ENCODE results near the gene SEPTIN11. TPM values are rescaled to one million over a fixed set of nuclear protein-coding genes. Genes with fewer than 3 reads are reported as not detected.

SEPTIN11 gene
- total RNA-seq, 1 experiment from 2014 or later, result 158 TPM

DNA sequence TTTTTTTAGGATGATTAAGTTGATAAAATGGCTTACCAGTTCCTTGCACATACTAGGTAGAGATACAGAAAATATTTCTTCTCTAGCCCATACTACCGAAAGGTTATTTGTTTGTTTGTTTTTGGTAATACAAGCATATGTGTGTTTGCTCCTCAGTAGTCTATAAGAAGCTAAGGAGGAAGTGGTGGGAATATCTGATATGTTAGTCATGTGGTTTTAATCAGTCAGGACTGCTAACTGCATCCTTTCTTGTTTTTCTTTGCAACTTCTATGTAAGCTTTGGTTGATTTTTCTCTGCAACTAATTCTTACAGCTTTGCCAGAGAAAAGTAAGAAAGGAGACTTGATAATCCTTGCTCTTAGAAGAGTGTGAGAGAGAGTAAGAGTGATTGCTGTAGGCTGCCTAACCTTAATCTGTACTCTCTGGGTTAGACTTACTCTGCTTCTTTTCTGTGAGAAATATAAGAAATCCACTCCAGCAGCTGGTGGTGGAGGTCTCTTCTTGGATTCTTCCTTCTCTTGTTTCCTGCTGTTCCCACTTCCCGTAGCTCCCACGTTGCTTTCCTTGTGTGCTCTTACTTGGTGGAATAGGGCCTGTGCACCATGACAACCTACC is 28.3 kb downstream of the SEPTIN11 start:
- DNase-seq (ENCODE audit: low read depth), result peak; percentile 89

DNA sequence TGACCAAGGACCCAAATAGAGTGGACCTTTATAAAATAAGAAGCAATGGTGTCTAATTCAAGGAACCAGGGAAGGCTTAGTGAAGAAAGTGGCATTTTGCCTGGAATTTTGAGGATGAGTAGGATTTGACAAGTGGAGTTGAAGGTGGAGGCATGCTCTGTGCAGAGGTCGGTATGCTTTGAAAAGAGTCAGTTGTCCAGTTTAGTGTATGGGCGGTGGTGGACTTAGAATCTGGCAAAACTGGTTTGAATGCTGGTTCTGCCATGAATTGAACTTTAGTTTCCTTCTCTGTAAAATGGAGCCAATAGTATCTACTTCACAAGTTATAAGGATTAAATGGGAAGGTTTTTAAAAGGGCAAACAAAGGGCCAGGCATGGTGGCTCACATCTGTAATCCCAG is 29.7 kb downstream of the SEPTIN11 start:
- no peak for DNase-seq (ENCODE audit: low read depth)

DNA sequence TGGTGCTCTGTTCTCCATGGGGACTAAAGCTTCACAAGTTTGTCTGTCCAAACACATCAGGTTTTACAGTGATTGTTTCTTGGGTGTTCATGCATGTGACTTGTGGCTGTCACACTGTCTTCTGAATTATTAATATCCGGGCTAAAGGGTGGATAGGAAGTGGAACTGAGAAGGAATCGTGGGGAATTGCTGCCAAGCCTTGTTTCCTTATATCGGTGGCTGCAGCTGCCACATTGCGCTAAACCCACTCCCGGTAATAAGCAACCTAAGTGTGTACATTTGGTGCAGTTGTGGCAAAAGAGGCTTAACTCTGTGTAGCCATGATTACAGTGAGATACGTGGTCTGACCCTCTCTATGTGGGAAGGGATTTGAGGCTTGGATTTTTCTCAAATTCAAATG is 30.7 kb downstream of the SEPTIN11 start:
- DNase-seq (ENCODE audit: low read depth), result no peak

DNA sequence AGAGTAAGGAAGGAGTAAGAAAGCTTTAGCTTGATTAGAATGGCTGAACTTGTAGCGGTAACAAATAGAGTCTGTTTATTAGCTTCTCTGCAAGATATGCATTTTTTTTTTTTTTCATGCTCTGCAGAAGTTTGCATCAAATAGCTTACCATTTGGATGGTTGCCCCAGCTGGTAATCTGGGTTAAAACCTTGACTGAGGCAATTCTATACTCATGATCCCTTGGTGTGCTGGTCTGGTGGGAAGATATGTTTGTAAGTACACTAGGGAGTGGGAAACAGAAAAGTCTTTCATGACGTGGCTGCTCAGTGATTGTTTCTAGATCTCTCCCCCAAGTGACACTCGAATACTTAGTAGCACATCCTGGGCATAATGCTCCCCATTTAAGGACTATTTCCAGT is 32.1 kb downstream of the SEPTIN11 start:
- no peak for DNase-seq (ENCODE audit: low read depth)

DNA sequence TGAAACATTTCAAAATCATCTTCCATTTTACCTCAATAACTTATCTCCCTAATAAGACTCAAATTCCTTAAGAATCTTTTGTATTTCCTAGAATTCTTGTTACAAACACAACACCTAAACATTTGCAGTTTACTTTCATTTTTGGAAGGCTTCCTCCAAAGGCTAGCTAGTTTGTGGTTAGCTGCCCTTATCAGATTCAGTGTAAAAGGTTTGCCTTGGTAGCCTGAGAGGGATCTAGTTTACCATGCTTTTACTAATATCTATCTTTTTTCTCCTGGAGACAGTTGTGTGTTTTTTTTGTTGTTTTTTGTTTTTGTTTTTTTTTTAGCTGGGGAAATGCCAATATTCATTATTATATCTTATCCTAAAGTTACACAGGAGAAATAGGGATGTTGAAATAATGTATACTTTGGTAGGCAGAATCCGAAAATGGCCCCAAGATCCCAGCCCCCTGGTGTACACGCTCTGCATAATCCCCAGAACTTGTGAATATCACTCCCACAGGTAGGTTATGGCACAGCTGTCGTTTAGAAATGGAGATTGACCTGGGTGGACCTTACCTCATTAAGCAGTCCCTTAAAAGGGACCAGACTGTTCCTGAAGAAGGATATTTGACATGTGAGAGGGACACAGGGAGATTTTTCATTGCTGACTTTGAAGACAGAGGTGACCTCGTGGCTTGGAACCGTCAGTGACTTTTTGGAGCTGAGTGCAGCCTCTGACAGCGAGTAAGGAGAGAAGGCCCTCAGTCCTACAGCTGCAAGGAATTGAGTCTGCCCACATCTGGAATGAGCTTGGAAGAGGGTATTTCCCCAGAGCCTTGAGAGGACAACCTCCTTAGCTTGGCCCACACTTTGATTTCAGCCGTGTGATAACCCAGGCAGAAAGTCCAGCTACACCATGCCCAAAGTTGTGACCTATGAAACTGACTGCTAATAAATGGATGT is 33.4 kb downstream of the SEPTIN11 start:
- DNase-seq (ENCODE audit: low read depth), result no peak

DNA sequence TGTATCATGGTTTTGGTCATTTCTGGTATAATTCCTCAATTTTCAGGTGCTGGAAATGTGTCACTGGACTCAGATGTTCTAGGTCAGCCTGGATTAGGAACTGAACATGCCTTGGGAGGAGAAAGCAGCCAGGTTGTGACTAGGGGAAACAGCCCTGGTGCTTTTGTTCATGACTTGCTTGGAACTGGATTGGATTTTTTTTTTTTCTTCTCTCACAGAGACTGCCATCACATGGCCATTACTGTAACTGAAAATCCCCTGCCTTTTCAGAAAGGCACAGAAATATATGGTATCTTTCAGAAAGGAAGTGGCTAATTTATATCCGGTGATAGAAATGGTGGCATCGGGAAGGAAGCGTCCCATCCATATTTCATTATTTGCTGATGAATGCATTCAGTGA is 34.6 kb downstream of the SEPTIN11 start:
- DNase-seq (ENCODE audit: low read depth), result peak; percentile 66

DNA sequence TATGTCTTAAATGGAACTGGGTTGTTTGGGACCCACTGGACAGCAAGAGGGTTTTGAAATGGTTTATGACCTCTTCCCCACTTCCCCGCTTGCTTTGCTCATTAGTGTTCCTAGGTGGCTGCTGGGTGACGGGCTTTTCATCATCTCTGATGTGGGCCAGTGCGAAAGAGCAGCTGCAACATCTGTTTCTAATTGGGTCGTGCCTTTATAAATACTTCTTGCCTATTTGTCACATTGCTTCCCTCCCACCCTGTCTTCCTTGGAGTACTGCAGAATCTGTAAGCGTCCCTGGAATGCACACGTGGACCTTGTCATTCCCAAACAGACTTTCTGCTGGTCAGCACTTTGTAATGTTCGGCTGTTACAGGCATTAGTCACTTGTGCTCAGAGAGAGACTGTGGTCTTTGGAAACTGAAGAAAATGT is 35.2 kb downstream of the SEPTIN11 start:
- DNase-seq (ENCODE audit: low read depth), result peak; percentile 92

DNA sequence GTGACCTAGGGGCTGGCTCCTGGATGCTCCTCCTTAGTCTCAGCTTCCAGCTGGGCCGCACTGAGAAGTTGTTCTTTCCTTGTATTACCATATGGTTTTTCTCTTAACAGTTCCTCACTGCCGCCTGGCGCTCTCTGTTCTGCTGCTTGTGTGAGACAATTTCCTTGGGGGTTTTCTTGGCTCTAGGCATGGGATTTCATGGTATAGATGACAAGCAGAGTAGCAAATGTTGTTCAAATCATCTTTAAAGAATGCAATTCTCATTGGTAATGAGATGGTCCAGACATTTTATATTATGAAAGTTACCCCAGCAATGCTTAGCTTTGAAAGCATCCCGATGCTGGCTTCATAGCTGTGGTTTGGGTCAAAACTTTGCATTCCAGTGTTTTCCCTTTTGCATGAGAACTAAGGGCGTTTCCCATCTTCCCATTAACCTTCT is 37.6 kb downstream of the SEPTIN11 start:
- DNase-seq (ENCODE audit: low read depth), result peak; percentile 64

DNA sequence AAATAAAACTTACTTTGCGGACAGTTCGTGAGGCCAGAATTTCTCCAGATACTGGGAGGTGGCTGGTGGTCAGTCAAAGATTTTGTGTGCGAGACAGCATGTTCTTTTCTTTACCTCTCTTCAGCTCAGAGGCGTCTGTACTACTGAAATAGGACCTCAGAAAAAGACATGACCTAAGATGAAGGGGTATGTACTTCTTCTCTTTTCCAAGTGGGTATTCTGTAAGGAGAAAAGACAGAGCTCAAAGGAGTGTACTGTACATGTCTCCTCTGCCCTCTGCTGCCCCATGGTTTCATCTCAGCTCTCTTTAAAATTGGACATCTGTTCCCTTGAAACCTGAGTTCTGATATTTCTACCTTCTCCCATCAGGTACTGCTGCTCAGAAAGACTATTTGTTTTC is 38.1 kb downstream of the SEPTIN11 start:
- DNase-seq (ENCODE audit: low read depth), result no peak

DNA sequence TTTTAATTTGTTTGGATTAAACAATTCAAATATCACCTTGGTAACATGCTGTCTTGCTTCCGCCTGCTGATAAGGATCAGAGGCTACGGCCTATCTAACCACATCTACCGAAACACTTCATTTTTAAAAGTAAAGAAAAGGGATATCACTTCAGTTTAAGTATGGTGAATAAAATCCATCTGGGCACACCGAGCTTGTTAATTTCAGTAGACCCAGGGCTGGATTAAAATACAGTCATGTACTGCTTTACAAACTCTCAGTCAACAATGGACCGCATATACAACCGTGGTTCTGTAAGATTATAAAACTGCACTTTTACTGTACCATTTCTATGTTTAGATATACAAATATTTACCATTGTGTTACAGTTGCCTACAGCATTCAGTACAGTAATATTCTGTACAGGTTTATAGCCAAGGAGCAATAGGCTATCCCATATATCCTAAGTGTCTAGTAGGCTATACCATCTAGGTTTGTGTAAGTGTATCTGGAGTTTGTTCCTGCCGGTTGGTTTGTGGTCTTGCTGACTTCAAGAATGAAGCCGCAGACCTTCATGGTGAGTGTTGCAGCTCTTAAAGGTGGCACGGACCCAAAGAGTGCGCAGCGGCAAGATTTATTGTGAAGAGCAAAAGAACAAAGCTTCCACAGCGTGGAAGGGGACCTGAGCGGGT is 40.0 kb downstream of the SEPTIN11 start:
- DNase-seq (ENCODE audit: low read depth), result no peak

DNA sequence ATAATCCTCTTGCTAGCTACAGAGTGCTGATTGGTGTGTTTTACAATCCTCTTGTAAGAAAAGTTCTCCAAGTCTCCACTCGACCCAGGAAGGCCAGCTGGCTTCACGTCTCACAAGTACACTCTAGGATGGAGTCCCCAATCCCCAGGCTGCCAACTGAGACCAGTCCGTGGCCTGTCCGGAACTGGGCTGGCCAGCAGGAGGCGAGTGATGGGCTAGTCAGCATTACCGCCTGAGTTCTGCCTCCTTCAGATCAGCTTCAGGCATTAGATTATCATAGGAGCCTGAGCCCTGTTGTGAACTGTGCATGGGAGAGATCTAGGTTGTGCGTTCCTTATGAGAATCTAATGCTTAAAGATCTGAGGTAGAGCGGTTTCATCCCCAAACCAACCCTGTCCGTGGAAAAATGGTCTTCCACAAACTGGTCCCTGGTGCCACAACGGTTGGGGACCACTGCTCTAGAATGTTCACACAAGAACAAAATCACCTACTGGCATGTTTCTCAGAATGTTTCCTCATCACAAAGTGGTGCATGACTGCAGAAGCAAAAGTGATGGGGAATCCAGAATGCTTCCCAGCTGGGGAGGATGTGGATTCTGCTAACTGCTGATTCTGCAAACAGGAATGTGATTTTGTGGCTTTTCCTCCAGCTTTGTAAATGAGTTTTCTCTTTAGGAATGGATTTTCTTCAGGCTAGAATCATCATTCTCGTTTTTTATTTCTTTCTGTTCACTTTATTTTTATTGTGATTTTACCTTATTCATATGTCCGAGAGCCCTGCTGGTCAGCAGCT is 40.9 kb downstream of the SEPTIN11 start:
- DNase-seq (ENCODE audit: low read depth), result peak; percentile 82

DNA sequence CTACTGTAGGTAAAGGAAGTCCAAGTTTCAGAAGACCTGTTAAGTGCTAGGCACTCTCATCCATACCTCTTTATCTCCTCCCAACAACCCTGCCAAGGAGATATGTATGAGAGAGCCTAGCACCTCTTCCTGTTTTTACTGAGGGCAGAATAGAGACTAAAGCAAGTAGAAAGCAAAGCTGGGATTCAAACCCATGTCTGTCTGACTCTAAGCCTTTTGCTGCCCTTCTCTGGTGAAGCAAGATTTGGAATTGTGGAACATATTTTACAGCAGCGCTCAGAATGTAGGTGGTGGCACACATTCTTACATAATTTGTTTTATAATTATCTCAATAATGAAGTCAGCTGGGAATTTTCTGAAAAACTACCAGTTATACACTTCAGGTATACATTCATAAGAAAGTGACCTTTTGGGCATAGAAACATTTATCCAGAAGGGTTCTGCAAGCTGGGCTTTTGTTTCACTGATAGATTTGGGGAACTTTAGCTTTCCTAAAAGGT is 41.7 kb downstream of the SEPTIN11 start:
- DNase-seq (ENCODE audit: low read depth), result no peak

DNA sequence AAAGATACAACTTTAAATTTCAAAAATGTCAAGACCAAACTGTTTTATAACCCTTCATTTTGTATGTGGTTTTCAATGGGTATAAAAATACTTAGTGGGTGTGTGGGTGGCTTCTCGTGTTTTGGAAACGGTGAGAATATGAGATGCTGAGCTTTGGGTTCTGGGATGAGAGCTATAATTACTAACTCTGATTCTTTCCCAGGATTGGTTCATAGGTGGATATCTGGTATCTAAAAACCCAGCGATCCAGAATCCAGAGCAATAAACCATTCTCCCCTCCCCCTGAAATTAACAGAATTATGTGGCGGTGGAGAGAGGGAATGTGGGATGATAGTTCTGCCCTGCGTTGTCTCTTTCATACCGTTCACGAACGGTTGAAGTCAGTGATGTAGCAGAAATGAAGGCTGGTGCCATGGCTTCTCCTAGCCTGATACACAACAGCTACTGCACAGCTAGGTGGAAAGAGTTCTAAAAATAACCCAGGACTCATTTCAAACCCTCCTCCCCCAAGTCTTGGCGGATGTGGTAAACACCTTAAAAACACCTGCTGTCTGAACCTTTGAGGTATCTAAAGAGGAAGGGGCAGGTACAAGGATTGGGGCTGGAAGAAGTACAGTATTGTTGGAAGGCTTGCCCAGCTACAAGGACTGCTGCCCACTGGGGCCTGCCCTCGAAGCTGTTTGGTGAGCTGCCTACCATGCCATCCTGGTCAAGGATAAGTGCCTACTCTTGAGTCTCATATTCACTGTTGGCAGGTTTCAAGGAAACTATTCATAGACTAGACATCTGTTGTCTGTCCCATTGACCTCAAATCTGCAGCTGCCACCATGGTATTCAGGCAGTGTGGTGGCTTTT is 44.5 kb downstream of the SEPTIN11 start:
- no peak for DNase-seq (ENCODE audit: low read depth)

DNA sequence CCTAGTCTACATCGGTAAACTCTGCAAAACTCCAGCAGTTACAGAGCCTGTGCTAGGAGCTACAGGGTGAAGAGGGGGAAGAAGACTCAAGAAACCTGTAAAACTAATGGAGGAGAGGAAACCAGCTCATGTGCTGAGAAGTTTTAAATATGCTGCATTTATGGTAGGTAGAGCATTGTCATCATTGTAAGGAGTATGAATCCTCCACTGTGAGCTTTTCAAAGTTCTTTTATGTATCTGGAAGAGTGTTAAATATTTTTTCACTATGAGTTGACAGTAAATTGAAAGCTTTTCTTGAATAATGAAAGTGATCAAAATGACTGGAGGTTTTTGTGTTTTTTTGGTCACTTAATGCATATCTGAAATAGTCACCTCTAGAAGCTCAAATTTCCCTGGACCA is 46.2 kb downstream of the SEPTIN11 start:
- no peak for DNase-seq (ENCODE audit: low read depth)

DNA sequence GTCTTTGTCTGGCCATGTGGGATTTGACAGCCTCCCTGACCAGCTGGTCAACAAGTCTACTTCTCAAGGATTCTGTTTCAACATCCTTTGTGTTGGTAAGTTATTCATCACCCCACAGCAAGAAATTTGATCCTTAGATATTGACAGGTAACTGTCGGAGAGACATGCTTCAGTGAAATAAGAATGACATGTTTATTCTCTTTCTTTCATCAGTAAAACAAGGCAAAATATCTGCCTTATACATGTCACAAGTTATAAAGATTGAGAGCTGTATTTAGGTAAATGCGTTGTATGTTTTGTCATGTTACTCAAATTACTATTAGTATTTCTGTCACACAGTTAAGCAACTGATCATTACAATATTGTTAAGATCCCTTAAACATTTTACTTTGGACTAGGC is 46.9 kb downstream of the SEPTIN11 start:
- no peak for DNase-seq (ENCODE audit: low read depth)

DNA sequence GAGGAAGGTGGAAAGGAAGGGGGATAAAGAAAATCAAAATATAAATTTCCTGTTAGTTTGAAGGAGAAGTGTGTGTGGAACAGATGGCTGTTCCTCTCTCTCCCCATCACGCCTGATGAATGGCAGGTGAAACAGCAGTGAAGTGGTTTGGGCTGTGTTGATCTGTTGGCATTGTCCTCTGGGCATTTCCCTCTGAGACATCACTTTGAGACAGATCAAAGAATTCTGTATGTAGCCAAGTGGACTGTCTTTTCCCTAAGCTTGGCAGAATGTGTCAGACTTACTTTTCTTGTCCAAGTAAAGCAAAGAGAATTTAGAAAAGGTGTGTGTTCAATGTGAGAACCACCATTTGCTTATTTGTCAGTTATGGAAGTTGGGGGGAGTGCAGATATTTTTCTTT is 47.5 kb downstream of the SEPTIN11 start:
- no peak for DNase-seq (ENCODE audit: low read depth)

DNA sequence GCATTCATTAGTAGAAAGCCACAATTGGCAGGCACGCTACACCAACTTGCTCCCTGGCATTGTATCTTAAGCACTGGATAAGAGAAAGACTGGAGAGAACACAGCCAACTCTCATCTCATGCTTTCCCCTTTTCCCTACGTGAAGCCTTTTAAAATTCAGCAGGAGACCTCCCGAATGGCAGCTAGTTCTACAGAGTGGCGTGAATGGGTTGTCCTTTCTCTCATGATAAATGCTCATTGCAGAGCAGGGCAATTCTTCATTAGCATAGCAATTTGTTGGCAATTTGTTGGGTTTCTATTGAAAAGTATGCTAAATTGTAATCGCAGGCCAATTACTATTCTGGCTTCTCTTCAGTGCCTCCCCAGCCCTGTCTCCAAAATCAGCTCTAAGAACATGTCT is 48.0 kb downstream of the SEPTIN11 start:
- DNase-seq (ENCODE audit: low read depth), result no peak

DNA sequence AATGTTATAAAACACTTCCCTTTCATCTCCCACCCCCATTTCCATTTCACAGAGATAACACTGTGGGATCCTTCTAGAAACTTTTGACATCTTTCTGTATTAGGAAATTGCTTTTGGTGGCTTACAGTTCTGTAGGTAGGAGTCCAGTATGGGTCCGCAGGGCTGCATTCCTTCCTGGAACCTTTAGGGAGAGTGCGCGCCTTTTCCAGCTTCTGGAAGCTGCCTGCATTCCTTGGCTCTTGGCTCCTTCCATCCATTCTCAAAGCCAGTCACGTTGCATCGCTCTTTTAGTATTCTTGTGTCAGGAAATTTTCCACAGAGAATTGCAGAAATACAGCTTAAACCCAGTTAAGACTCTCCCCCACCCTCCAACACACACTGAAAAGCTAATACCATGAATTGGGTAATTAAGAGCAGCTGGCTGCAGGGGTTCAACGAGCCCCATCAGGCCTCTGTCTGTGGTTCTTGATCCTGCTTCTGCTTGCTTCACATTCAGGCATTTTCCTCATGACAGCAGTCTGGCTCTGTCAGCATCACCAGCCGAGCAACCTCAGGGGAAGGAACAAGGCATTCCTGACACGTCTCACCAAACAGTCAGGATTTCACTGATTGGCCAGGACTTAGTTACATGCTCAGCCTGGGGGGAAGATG is 48.8 kb downstream of the SEPTIN11 start:
- no peak for DNase-seq (ENCODE audit: low read depth)
